ENCODE measurements around the gene THAP2. TPM values are rescaled to one million over a fixed set of nuclear protein-coding genes. Genes with fewer than 3 reads are reported as not detected.

The THAP2 gene
- total RNA-seq, 4 donors from 2014 or later: 3.3 to 5.1 (median 3.7) TPM

GRCh38 chr12:71671311-71671710, 7.2 kb downstream of the THAP2 start:
- Histone ChIP-seq H3K4me1 (no peaks in the 10 kb centered on the region), H3K4me3 (no peak overlapping the region), H3K27me3 (no peaks in the 10 kb centered on the region), H3K27ac (replicated peaks in 1 of 4) (no peak overlapping the region), H3K36me3 (no peaks in the 10 kb centered on the region), H3K9me3 (no peaks in the 10 kb centered on the region)
- TF ChIP-seq, protein P1, sequence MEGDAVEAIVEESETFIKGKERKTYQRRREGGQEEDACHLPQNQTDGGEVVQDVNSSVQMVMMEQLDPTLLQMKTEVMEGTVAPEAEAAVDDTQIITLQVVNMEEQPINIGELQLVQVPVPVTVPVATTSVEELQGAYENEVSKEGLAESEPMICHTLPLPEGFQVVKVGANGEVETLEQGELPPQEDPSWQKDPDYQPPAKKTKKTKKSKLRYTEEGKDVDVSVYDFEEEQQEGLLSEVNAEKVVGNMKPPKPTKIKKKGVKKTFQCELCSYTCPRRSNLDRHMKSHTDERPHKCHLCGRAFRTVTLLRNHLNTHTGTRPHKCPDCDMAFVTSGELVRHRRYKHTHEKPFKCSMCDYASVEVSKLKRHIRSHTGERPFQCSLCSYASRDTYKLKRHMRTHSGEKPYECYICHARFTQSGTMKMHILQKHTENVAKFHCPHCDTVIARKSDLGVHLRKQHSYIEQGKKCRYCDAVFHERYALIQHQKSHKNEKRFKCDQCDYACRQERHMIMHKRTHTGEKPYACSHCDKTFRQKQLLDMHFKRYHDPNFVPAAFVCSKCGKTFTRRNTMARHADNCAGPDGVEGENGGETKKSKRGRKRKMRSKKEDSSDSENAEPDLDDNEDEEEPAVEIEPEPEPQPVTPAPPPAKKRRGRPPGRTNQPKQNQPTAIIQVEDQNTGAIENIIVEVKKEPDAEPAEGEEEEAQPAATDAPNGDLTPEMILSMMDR (IDR thresholded peaks at IDR 0.05): no peak
- TF ChIP-seq EP300 (IDR thresholded peaks at IDR 0.05) (no peak), POLR2AphosphoS5 (IDR thresholded peaks at IDR 0.05) (no peak)
- intact Hi-C loops (cut with DNase I): no loop called here
- no peak for DNase-seq (ENCODE audit: extremely low spot score)

GRCh38 chr12:71671816-71672215, 7.7 kb downstream of the THAP2 start:
- Histone ChIP-seq H3K4me3 (no peak overlapping the region), H3K36me3 (peaks cover 0 to 4% (median under 1%) of the 10 kb centered on the region in 4 donors), H3K4me1 (no peaks in the 10 kb centered on the region), H3K27me3 (no peaks in the 10 kb centered on the region), H3K27ac (replicated peaks in 1 of 4) (no peak overlapping the region), H3K9me3 (no peaks in the 10 kb centered on the region)
- intact Hi-C loops (cut with DNase I): no loop called here
- no peak for DNase-seq (ENCODE audit: extremely low spot score)
- TF ChIP-seq EP300 (IDR thresholded peaks at IDR 0.05): no peak
- TF ChIP-seq, protein P1 (IDR thresholded peaks at IDR 0.05): no peak
- TF ChIP-seq POLR2AphosphoS5 (IDR thresholded peaks at IDR 0.05): no peak
- TF ChIP-seq POLR2A (IDR thresholded peaks at IDR 0.05; ENCODE audit: low read depth): no peak
- WGBS: 71% methylated on average over 1 of the region's 1 CpG

GRCh38 chr12:71682466-71682865, 18.4 kb downstream of the THAP2 start:
- 94% methylated on average over 1 of the region's 1 CpG for WGBS
- intact Hi-C loops (cut with DNase I): no loop called here

GRCh38 chr12:71683633-71684032, 19.5 kb downstream of the THAP2 start:
- Histone ChIP-seq H3K4me3 (no peak overlapping the region), H3K9me3 (no peaks in the 10 kb centered on the region), H3K4me1 (peaks cover 17 to 27% (median 27%) of the 10 kb centered on the region in 4 donors), H3K27ac (replicated peaks in 1 of 4) (no peak overlapping the region), H3K36me3 (no peaks in the 10 kb centered on the region), H3K27me3 (no peaks in the 10 kb centered on the region)
- no peak for DNase-seq (ENCODE audit: extremely low spot score)
- 86% methylated on average over 5 of the region's 5 CpGs for WGBS
- TF ChIP-seq POLR2AphosphoS5 (IDR thresholded peaks at IDR 0.05): no peak
- TF ChIP-seq, protein P1 (IDR thresholded peaks at IDR 0.05): no peak
- no peak for TF ChIP-seq EP300 (IDR thresholded peaks at IDR 0.05)
- TF ChIP-seq POLR2A (IDR thresholded peaks at IDR 0.05; ENCODE audit: low read depth): no peak
- intact Hi-C loops (cut with DNase I): loop anchor here (2.0 kb wide), 1 partner anchor 19 kb away; the partner anchor contains the start of gene THAP2

More at GRCh38 chr12:71682466-71682865, 18.4 kb downstream of the THAP2 start:
- H3K4me3 ChIP-seq: no peak overlapping the region
- H3K27me3 ChIP-seq: no peaks in the 10 kb centered on the region
- no peaks in the 10 kb centered on the region for H3K36me3 ChIP-seq
- H3K27ac ChIP-seq (replicated peaks in 1 of 4): no peak overlapping the region
- peaks cover 7 to 15% (median 15%) of the 10 kb centered on the region in 4 donors for H3K4me1 ChIP-seq
- TF ChIP-seq POLR2AphosphoS5 (IDR thresholded peaks at IDR 0.05): no peak
- no peak for TF ChIP-seq POLR2A (IDR thresholded peaks at IDR 0.05; ENCODE audit: low read depth)
- TF ChIP-seq EP300 (IDR thresholded peaks at IDR 0.05): no peak
- TF ChIP-seq, protein P1 (IDR thresholded peaks at IDR 0.05): no peak
- DNase-seq (ENCODE audit: extremely low spot score): no peak
- H3K9me3 ChIP-seq: no peaks in the 10 kb centered on the region

DNA sequence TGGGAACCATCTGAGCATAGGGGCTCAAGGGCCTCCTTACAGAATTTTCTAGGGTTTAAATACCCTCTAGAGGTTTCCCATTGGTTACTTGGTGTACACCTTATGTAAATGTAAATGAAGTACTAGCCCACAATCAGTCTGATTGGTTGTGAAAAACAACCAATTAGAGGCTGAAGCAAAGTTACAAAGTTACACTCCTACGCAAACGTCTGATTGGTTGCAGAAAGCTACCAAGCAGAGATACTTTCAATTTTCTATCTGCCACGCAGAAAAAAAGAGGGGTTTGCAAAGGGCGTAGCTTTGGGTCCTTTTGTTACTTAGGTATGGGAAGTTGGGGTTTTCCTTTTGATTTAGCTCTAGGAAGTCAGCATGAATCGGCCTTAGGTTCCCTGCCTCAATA, 20.0 kb downstream of the THAP2 start:
- H3K9me3 ChIP-seq: no peaks in the 10 kb centered on the region
- no peaks in the 10 kb centered on the region for H3K36me3 ChIP-seq
- TF ChIP-seq POLR2AphosphoS5 (IDR thresholded peaks at IDR 0.05): no peak
- TF ChIP-seq, protein P1 (IDR thresholded peaks at IDR 0.05): no peak
- TF ChIP-seq POLR2A (IDR thresholded peaks at IDR 0.05; ENCODE audit: low read depth): no peak
- no peak for TF ChIP-seq EP300 (IDR thresholded peaks at IDR 0.05)
- 76% methylated on average over 5 of the region's 5 CpGs for WGBS
- intact Hi-C loops (cut with DNase I): loop anchor here (2.0 kb wide), 1 partner anchor 19 kb away; the partner anchor contains the start of gene THAP2
- no peak overlapping the region for H3K4me3 ChIP-seq
- no peaks in the 10 kb centered on the region for H3K27me3 ChIP-seq
- no peak for DNase-seq (ENCODE audit: extremely low spot score)
- H3K27ac ChIP-seq (replicated peaks in 1 of 4): no peak overlapping the region
- peaks cover 17 to 31% (median 31%) of the 10 kb centered on the region in 4 donors for H3K4me1 ChIP-seq
